ENCODE measurements around the gene ANKRD34A. TPM values are rescaled to one million over a fixed set of nuclear protein-coding genes. Genes with fewer than 3 reads are reported as not detected.

ANKRD34A gene
- polyA plus RNA-seq (2011; rRNA removed) (0.83 and 1.2 TPM in 2 replicates), polyA minus RNA-seq (2011; rRNA and poly(A)+ RNA removed) (1.1 and 1.5 TPM in 2 replicates)

DNA sequence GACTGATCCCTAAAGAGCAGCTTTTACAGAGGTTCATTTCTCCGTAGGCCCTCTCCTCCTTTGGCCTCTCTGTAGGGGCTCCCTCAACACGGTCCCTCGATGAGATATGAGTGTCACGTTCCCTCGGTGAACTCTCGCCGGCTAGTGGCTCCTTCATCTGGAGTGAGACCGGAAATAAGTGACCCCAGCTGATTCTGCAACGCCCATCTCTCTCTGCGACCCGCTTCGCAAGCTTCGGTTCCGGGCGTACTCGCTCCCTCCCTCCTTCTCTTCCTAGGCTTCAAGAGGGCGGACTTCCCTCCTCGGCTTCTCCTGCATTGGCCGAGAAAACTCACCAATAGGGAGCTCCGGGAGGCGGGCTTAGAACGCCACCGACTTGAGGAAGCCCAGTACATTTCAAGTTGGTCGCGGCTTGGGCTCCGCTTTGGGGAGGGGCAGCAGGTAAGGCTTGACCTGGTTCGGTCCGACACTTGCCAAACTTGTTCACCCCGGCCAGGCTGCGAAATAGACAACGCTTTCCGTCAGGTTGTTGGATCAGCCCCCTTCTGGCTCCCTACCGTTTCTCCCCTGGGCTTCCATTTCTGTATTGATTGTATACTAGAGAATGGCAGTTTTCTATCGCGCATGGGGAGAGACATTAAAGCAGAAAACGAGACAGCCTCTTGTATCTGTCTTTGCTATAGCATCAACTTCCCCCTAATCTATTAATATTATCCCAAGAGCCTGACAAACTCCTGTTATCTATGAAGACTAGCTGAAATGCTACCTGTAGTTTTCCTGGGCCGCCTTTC lies at the start of gene ANKRD34A, which contains the start of gene POLR3GL:
Gene ANKRD34A, minus strand, starts transcription at position 248 of the 791 bp plus-strand sequence. CDS start 2,816 bp downstream, outside the sequence.
Gene POLR3GL, plus strand, starts transcription at position 363 of the 791 bp plus-strand sequence. CDS start 10,176 bp downstream, outside the sequence.
- Histone ChIP-seq H3K27ac (ENCODE audit: low read depth, low read length) (peak within 1 kb of the TSS; percentile 89), H3K27me3 (ENCODE audit: control insufficient read depth, insufficient read depth, low read length) (no peaks in the 10 kb centered on the region), H3K4me3 (ENCODE audit: low read depth, low read length) (peak within 1 kb of the TSS; percentile 79), H3K9me3 (ENCODE audit: control insufficient read depth, insufficient read depth, low read length) (peaks cover 7% of the 10 kb centered on the region)
- peak; percentile 72 for DNase-seq (ENCODE audit: low read depth, low spot score)
- ChIA-PET POLR2A (interaction anchor here (1.0 to 3.5 kb wide), 9 partner anchors 15 to 119 kb away, joined by 3 to 21 read pairs (median 9); partner anchors contain the start of genes NUDT17, PEX11B, PIAS3 and RBM8A), CTCF (interaction anchor here (1.1 to 4.0 kb wide), 8 partner anchors 14 to 119 kb away, joined by 3 to 37 read pairs (median 5); partner anchors contain the start of genes NUDT17 and RBM8A)
- TF ChIP-seq, protein P1, sequence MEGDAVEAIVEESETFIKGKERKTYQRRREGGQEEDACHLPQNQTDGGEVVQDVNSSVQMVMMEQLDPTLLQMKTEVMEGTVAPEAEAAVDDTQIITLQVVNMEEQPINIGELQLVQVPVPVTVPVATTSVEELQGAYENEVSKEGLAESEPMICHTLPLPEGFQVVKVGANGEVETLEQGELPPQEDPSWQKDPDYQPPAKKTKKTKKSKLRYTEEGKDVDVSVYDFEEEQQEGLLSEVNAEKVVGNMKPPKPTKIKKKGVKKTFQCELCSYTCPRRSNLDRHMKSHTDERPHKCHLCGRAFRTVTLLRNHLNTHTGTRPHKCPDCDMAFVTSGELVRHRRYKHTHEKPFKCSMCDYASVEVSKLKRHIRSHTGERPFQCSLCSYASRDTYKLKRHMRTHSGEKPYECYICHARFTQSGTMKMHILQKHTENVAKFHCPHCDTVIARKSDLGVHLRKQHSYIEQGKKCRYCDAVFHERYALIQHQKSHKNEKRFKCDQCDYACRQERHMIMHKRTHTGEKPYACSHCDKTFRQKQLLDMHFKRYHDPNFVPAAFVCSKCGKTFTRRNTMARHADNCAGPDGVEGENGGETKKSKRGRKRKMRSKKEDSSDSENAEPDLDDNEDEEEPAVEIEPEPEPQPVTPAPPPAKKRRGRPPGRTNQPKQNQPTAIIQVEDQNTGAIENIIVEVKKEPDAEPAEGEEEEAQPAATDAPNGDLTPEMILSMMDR (IDR thresholded peaks at IDR 0.05; ENCODE audit: low read depth, low read length): peak; percentile 15; the same call in 1 of the 2 replicates

DNA sequence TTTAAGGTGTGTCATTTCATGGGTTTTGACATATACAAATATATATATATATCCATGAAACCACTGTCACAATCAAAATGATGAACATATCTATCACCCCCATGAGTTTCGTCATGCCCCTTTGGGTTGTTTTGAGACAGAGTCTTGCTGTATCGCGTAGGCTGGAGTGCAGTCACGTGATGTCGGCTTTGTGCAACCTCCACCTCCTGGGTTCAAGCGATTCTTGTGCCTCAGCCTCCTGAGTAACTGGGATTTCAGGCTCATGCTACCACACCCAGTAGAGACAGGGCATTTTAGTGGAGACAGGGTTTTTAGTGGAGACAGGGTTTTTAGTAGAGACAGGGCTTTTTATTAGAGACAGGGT lies 49.2 kb upstream of the ANKRD34A start:
- Histone ChIP-seq H3K9me3 (ENCODE audit: control insufficient read depth, insufficient read depth, low read length) (no peaks in the 10 kb centered on the region), H3K4me3 (ENCODE audit: low read depth, low read length) (no peak overlapping the region), H3K27ac (ENCODE audit: low read depth, low read length) (no peak overlapping the region), H3K27me3 (ENCODE audit: control insufficient read depth, insufficient read depth, low read length) (peaks cover 3% of the 10 kb centered on the region)
- POLR2A ChIA-PET: interaction anchor here (0.6 kb wide), 1 partner anchor 168 kb away, joined by 3 read pairs; the partner anchor contains the start of gene NUDT17
- no peak for DNase-seq (ENCODE audit: low read depth, low spot score)
- CTCF ChIA-PET: interaction anchor here (0.6 to 5.1 kb wide), 11 partner anchors 8 to 182 kb away, joined by 3 to 70 read pairs (median 5); partner anchors contain the start of genes ANKRD34A, NUDT17 and POLR3GL
- TF ChIP-seq, protein P1 (IDR thresholded peaks at IDR 0.05; ENCODE audit: low read depth, low read length): no peak

DNA sequence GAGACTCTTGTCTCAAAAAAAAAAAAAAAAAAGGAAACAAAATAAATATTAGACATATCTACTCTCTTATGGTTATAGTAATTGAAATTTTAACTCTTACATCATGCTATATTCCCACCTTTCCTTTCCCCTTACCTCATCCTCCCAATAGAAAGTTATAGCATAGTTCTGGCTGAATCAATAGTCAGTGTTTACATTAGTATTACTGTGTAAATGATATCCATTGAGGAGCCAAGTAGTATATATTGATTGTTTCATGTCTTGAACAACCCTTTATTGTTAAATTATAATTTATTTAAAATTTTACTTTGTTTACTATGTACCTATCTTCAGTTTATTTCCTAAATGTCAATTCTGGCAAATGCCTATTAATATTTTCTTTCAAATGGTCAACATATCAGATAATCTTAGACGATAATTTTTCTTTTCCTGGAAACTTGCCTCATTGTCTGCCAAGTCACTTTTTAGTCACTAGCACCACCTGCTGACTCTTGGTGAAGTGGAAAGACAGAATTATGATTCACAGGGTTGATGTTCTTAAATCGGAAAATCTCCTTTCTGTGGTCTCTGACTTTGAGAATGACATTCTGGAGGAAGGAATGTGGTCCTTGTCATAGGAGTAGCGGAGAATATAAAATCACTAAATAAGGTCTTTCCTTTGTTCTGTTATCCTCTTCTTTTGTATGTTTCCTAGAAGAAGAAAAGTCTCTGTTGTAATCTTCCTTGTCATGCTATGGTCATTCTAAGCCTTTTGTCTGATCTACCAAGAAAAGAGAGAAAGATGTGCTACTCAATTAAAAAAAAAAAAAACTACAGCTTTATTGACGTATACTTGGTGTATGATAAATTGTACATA lies 48.6 kb upstream of the ANKRD34A start:
- Histone ChIP-seq H3K27me3 (ENCODE audit: control insufficient read depth, insufficient read depth, low read length) (no peaks in the 10 kb centered on the region), H3K9me3 (ENCODE audit: control insufficient read depth, insufficient read depth, low read length) (no peaks in the 10 kb centered on the region), H3K4me3 (ENCODE audit: low read depth, low read length) (no peak overlapping the region), H3K27ac (ENCODE audit: low read depth, low read length) (no peak overlapping the region)
- TF ChIP-seq, protein P1 (IDR thresholded peaks at IDR 0.05; ENCODE audit: low read depth, low read length): peak; percentile 75
- CTCF ChIA-PET: interaction anchor here (0.6 to 7.3 kb wide), 17 partner anchors 9 to 182 kb away, joined by 3 to 218 read pairs (median 5); partner anchors contain the start of genes ANKRD34A, NUDT17 and POLR3GL
- DNase-seq (ENCODE audit: low read depth, low spot score): peak; percentile 57
- POLR2A ChIA-PET: interaction anchor here (0.6 kb wide), 1 partner anchor 168 kb away, joined by 3 read pairs; the partner anchor contains the start of gene NUDT17

DNA sequence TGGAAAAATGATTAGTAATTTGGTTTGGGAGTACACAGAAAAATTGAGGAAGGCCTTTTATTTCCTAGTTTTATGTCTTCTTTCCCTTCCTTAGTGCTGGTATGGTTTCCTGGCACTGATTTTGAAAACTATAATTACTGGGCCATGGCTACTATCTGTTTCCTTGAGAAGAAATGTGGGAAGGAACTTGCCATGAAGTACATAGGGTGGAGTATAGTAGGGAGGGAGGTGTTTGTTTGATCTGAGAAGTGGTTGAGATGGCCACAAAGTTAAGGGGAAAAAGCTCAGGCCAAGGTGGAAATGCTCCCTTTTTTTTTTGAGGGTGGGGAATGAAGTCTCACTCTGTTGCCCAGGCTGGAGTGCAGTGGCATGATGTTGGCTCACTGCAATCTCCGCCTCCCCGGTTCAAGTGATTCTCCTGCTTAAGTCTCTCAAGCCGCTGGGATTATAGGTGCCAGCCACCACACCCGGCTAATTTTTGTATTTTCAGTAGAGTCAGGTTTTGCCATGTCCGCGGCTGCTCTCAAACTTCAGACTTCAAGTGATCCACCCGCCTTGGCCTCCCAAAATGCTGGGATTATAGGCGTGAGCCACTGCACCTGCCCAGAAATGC lies 45.9 kb upstream of the ANKRD34A start:
- H3K27me3 ChIP-seq (ENCODE audit: control insufficient read depth, insufficient read depth, low read length): no peaks in the 10 kb centered on the region
- DNase-seq (ENCODE audit: low read depth, low spot score): no peak
- no peak overlapping the region for H3K27ac ChIP-seq (ENCODE audit: low read depth, low read length)
- ChIA-PET POLR2A (no interaction called here), CTCF (interaction anchor here (4.1 to 7.3 kb wide), 3 partner anchors 33 to 164 kb away, joined by 24 to 218 read pairs (median 70); partner anchors contain the start of gene NUDT17)
- no peak overlapping the region for H3K4me3 ChIP-seq (ENCODE audit: low read depth, low read length)
- TF ChIP-seq, protein P1 (IDR thresholded peaks at IDR 0.05; ENCODE audit: low read depth, low read length): no peak
- no peaks in the 10 kb centered on the region for H3K9me3 ChIP-seq (ENCODE audit: control insufficient read depth, insufficient read depth, low read length)

All from AG04450 (cell line).